NOMO-1 treated with dmso at 0.1 percent for 144 hours (cell line): ENCODE data around the gene ARHGEF4.

Experiments used
- DNase-seq: peaks from one replicate; lab custom pipeline; 2025; ENCODE audit not compliant: unreplicated experiment; lab: John Stamatoyannopoulos, UW

The ARHGEF4 gene

GRCh38 chr2:130915149-130915548 lies 78.4 kb downstream of the ARHGEF4 start:
- no peak for DNase-seq

DNA sequence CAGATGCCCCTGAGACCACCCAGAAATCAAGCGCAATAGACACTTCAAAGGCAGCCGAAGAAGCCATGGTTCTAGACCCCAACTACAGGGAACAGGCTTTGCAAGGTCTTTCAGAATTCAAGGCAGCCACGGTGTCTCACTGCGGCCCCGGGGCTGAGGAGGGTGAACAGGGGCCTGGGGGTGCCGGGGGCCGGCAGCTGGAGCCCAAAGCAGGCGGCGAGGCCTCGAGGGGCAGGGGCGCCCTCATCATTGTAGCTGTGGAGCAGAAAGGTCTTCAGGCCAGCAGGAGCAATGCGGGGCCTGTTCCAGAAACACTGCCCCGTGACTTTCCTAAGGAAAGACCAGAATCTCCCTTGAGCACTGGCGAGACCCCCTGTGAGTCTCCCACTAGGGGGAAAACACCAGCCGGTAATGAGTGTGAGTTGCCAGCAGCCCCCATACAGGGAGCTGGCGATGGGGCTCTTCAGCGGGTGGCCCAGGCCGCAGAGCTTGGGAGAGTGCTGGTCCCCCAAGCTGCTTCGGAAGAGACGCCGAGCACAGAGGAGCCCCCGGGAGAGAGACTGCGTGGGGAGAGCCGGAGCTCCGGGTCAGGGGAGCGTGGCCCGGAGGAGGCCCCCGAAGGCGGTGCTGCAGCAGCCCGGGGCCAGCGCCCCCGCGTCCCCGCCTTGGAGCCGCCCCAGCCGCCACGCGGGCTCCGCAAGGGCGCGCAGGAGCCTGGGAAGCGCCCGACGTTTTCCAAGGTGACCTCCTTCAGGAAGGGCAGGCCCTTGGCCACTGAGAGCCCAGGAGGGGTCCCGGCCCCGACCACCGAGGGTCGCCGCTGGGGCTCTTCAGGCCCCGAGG lies 79.1 kb downstream of the ARHGEF4 start:
- DNase-seq, result no peak

GRCh38 chr2:130916438-130916705 lies 79.7 kb downstream of the ARHGEF4 start:
- no peak for DNase-seq

GRCh38 chr2:130917006-130917688 lies 80.4 kb downstream of the ARHGEF4 start:
- DNase-seq, result no peak

GRCh38 chr2:130918393-130918792 lies 81.7 kb downstream of the ARHGEF4 start:
- no peak for DNase-seq

DNA sequence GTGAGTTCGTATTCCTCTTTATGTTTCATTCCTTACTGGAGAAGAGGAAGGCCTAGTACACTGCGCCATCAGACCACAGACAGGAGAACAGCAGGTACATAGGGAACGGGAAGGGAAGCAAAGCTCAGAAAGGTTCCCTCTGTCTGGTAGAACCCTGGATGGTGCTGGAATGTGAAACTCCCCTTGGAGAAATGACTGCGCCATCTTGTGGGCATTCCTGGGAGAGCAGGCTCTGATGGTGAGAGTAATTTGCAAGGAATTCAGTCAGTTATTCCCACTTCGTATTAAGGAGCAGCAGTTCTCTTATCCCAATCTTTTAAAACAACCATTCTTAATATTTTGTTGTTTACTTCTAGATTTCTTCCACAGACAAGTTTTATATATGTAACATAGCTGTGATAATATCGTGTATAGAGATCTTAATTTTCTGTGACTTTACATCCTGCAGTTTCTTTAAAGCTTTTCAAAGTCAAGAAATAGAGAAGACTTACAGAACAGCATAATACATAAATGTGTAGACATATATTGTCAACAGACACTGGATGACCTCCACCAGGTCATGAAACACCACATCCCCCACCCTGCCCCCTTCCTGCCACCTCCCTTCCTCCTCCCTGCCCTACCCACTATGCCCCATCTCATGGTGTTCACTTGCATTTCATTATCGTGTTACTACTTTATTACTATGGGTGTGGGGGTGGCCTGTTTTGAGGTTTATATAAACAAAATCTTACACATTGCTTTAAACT lies 83.9 kb downstream of the ARHGEF4 start:
- DNase-seq, result no peak

DNA sequence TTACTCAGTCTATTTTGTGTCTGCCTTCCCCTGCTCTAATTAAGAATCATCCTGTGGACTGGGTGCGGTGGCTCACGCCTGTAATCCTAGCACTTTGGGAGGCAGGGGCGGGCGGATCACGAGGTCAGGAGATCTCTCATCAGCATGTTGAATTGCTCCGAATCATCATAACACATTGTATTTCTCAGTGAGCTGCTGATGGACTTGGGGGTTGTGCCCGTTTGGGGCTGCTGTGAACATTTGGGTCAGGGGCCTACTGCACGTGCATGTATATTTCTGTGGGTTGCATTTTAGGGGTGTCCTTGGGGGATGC lies 84.4 kb downstream of the ARHGEF4 start:
- DNase-seq, result no peak

- no peak for DNase-seq
Observed at GRCh38 chr2:130922417-130922816, 85.7 kb downstream of the ARHGEF4 start.

DNA sequence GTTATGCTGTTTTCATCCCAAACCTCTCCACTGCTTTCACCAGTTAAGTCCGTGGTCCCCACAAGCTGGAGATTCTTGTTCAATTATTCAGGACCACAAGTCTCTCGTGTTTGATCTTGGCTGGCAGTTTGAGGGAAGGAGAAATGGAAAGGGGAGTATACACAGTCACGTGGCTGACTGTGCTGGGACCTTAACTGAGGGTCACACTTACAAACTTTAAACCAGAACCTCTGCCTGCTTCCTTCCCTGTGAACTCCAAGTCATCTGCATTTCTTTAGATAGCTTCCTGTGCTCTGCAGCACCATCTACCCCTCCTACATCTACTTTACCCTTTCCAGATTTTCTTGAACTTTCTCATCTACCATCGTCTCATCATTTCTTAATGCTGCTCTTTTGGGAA lies 91.7 kb downstream of the ARHGEF4 start:
- no peak for DNase-seq

DNA sequence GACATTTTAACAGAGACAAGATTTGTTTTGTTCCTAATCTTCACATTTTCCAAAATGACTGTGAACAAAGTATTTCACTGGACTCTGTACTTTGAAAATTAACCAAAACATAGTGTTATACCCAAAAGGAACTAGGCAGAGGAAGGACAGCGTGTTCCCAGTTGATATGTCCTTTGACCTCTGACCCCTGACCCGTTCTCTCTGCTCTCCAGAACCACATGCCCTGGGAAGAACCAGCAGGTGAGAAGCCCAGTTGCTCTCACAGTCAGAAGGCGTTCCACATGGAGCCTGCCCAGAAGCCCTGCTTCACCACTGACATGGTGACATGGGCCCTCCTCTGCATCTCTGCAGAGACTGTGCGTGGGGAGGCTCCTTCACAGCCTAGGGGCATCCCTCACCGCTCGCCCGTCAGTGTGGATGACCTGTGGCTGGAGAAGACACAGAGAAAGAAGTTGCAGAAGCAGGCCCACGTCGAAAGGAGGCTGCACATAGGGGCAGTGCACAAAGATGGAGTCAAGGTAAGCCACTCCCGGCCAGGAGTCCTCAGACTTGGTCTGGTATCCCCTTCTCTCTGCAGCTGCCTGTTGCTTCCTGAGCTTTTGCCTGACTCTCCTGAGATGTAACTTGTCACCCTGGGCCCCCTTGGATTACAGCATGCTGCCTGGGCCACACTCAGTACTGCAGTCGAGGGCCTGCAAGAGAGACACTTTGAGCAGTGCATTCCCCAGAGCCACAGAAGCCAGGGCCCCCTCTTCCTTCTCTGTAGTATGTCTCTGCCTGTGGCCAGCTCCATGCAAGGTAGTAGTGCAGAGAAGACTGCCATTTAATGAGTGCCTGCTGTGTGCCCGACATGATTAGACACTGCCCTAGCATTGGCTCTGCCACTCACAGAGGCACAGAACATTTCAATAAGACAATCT lies 94.3 kb downstream of the ARHGEF4 start:
- no peak for DNase-seq

DNA sequence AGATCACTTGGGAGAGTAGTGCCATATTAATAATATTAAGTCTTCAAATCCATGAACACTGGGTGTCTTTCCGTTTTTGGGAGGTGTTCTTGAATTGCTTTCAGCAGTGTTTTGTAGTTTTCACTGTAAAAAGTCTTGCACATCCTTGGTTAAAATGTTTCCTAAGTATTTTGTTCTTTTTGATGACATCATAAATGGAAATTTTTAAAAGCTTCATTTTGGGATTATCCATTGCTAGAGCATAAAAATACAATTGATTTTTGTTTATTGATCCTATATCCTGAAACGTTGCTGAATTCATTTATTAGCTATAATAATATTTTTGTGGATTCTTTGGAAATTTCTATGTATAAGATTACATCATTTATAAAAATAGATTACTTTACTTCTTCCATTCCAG lies 96.8 kb downstream of the ARHGEF4 start:
- no peak for DNase-seq

GRCh38 chr2:130936451-130936850 lies 99.7 kb downstream of the ARHGEF4 start:
- DNase-seq, result no peak

GRCh38 chr2:130947967-130948366 lies 111.3 kb downstream of the ARHGEF4 start:
- DNase-seq, result no peak

DNA sequence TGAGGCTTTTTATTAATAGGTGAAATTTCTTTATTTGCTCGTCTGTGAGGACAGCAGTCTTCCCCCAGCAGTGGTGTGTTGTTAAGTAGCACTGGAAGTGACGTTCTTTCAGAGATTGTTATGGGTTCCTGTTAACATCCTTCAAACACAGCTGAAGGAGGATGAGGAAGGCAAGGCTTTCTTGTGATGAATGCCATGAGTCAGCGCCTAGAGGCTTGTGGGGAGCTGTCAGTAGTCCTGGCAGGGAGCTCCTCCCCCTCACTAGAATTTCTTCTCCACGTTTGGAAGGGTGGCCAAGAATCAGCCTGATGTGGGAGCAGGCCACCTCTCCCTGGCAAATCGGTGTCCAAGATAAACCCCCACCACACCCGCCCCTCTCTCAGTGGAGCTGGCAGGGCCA lies 113.2 kb downstream of the ARHGEF4 start:
- DNase-seq, result no peak

DNA sequence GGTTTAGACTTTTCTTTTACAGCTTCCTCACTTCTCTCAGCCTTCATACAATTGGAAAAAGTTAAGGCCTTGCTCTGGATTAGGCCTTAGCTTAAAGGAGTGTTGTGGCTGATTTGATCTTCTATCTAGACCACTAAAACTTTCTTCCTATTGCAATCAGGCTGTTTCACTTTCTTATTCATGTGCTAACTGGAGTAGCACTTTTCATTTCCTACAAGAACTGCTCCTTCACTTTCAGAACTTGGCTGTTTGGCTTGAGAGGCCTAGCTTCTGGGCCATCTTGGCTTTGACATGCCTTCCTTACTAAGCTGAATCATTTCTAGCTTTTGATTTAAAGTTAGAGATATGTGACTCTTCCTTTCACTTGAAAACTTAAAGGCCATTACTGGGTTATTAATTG lies 114.3 kb downstream of the ARHGEF4 start:
- no peak for DNase-seq

DNA sequence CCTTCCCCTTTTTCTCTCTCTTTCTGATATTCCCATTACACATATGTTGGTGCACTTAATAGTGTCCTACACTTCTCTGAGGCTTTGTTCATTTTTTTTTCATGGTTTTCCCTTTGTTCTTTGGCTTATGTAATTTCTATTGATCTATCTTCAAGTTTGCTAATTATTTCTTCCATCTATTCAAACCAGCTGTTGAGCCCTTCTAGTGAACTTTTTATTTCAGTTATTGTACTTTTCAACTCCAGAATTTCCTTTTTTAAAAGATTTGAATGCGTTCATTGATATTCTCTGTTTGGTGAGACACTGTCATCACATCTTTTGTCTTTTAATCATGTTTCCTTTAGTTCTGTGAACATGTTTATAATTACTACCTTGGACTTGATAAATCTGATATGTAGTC lies 118.2 kb downstream of the ARHGEF4 start:
- DNase-seq, result no peak

DNA sequence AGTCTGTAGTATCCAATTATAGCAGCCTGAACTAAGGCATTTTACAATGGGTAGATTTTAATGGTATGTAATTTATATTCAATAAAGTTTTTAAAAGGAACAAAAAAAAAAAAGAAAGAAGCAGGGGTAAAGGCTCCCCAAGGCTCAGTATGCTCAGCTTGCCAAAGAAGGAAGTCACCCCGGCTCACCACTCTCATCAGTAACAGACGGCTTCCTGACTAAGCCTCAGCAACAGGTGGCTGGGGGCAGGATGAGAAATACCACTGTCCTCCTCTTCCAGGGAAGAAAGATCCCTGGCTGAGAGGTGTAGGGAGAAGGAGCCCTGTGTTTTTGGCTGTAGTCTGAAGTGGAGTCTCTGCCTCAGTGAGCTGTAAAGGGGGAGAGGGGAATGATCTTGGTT lies 121.2 kb downstream of the ARHGEF4 start:
- no peak for DNase-seq

DNA sequence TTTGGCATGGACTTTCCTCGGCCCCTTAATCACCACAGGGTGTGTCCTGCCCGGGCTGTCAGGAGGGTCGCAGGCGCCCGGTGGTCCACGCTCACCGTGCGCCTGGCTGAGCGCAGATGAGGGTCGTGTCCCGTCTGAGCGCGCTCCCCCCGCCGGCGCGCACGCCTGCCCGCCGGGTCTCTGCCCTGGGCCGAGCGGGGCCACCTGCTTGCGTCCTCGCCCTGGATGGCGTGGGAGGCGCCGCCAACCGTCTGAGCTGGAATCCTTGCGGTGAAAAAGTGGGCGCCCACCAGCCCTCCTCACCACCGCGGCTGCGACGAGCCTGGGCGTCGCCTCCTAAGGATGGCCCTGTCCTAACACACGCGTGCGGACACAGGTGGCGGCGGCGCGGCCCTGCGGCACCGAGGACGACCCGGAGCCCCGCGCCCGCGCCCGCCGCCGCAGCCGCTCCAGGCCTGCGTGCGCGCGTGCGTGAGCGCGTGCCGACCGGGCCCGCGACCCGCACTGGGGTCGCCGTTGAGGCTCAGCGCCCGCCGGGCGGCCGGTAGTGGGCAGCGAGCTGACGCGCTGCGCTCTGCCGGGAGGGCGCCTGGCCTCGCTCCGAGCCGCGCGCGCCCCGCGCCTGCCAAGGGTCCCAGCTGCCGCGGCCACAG lies 126.6 kb downstream of the ARHGEF4 start:
- no peak for DNase-seq

- no peak for DNase-seq
Observed at GRCh38 chr2:130963849-130964793, 127.4 kb downstream of the ARHGEF4 start.

DNA sequence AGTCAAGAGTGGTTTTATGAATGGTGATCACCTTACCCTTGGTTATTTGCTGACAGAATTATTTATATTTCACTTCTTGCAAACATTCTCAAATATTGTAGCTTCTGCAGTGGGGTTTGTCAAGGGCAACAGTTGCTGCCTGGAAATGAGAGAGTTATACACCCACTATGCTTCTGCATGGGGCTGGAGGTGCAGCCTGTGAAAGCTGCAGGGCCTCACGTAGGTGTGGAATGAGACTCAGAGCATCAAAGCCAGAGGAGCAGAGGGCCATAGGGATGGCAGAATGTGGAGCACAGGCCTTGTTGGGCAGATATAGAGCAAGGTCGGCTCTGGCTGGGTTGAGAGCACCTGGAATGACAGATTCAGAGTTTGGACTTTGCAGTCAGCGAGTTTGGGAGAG lies 128.2 kb downstream of the ARHGEF4 start:
- DNase-seq, result no peak
